Measurements from ENCODE around the gene BRSK2. TPM values are rescaled to one million over a fixed set of nuclear protein-coding genes. Genes with fewer than 3 reads are reported as not detected.

Gene BRSK2
- total and polyA plus RNA-seq, 4 donors: 0.35 to 0.56 (median 0.52) TPM

DNA sequence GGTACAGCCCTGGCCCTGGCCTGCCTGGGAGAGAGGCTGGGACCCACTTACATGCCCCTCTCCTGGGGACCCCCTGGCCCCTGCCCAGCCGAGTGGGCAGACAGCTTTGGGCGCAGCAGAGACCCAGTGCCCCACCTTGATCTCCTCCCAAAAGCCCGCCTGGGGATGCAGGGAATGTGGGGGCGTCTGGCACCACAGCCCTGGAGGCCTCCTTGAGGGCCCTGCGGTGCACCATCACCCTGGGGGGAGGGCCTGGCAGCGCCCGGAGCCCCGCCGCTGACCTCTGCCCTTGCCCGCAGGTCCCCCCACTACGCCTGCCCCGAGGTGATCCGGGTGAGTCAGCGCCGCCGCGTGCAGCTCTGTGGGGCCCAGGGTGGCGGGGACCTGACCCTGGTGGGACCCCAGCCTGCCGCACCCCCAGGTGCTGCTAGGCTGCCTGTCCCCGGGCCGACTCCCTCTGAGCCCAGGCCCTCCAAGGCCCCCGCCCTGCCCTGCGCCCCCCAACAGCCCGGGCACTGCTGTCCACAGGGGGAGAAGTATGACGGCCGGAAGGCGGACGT is 53.2 kb downstream of the BRSK2 start:
- Histone ChIP-seq H3K4me3 (no peak overlapping the region), H3K27me3 (ENCODE audit: control insufficient read depth in 3 of 3, insufficient read depth in 3 of 3, low read length in 2 of 3) (peaks cover 0 to 7% (median 0%) of the 10 kb centered on the region in 3 donors), H3K36me3 (ENCODE audit: control insufficient read depth in 4 of 4, insufficient read depth in 4 of 4, low read length in 4 of 4) (no peaks in the 10 kb centered on the region), H3K27ac (ENCODE audit: low read depth in 1 of 2, low read length in 1 of 2) (no peak overlapping the region), H3K4me1 (ENCODE audit: control insufficient read depth in 5 of 5, insufficient read depth in 5 of 5, low read length in 5 of 5) (peaks cover 0 to 13% (median 0%) of the 10 kb centered on the region in 5 donors), H3K9ac (ENCODE audit: insufficient read depth in 1 of 2, low read length in 2 of 2) (no peak overlapping the region), H3K9me3 (ENCODE audit: control insufficient read depth in 4 of 4, insufficient read depth in 3 of 4, low read length in 3 of 4) (no peaks in the 10 kb centered on the region)
- DNase-seq: no peak
- TF ChIP-seq, protein P1, sequence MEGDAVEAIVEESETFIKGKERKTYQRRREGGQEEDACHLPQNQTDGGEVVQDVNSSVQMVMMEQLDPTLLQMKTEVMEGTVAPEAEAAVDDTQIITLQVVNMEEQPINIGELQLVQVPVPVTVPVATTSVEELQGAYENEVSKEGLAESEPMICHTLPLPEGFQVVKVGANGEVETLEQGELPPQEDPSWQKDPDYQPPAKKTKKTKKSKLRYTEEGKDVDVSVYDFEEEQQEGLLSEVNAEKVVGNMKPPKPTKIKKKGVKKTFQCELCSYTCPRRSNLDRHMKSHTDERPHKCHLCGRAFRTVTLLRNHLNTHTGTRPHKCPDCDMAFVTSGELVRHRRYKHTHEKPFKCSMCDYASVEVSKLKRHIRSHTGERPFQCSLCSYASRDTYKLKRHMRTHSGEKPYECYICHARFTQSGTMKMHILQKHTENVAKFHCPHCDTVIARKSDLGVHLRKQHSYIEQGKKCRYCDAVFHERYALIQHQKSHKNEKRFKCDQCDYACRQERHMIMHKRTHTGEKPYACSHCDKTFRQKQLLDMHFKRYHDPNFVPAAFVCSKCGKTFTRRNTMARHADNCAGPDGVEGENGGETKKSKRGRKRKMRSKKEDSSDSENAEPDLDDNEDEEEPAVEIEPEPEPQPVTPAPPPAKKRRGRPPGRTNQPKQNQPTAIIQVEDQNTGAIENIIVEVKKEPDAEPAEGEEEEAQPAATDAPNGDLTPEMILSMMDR (IDR thresholded peaks at IDR 0.05; ENCODE audit: control extremely low read depth, extremely low read depth): no peak
- WGBS, 2 donors: 78 to 84% methylated on average over 27 to 28 of the region's 28 CpGs
- ATAC-seq (ENCODE audit: insufficient read depth, low FRiP score): no peak

DNA sequence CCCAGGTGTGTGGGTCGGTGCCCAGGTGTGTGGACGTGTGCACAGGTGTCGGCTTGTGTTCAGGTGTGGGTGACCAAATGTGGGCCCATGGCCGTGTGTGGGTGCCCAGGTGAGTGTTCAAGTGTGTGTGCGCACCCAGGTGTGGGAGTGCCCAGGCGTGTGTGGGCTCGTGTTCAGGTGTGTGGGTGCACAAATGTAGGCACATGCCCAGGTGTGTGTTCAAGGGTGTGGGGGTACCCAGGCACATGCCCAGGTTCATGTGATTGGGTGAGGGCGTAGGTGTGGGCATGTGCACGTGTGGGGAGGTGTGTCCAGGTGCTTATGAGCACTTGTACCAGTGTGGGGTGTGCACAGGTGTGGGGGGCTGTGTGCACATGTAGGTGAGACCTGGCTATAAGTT is 54.0 kb downstream of the BRSK2 start:
- H3K36me3 ChIP-seq (ENCODE audit: control insufficient read depth in 4 of 4, insufficient read depth in 4 of 4, low read length in 4 of 4): no peaks in the 10 kb centered on the region
- TF ChIP-seq, protein P1 (IDR thresholded peaks at IDR 0.05; ENCODE audit: control extremely low read depth, extremely low read depth): no peak
- H3K9me3 ChIP-seq (ENCODE audit: control insufficient read depth in 4 of 4, insufficient read depth in 3 of 4, low read length in 3 of 4): no peaks in the 10 kb centered on the region
- H3K27ac ChIP-seq (ENCODE audit: low read depth in 1 of 2, low read length in 1 of 2): no peak overlapping the region
- no peak overlapping the region for H3K9ac ChIP-seq (ENCODE audit: insufficient read depth in 1 of 2, low read length in 2 of 2)
- no peak for ATAC-seq (ENCODE audit: insufficient read depth, low FRiP score)
- 75 to 85% methylated on average over 9 of the region's 9 CpGs for WGBS, 2 donors
- H3K27me3 ChIP-seq (ENCODE audit: control insufficient read depth in 3 of 3, insufficient read depth in 3 of 3, low read length in 2 of 3): peaks cover 0 to 7% (median 0%) of the 10 kb centered on the region in 3 donors
- no peak overlapping the region for H3K4me3 ChIP-seq
- H3K4me1 ChIP-seq (ENCODE audit: control insufficient read depth in 5 of 5, insufficient read depth in 5 of 5, low read length in 5 of 5): peaks cover 0 to 5% (median 0%) of the 10 kb centered on the region in 5 donors
- no peak for DNase-seq

DNA sequence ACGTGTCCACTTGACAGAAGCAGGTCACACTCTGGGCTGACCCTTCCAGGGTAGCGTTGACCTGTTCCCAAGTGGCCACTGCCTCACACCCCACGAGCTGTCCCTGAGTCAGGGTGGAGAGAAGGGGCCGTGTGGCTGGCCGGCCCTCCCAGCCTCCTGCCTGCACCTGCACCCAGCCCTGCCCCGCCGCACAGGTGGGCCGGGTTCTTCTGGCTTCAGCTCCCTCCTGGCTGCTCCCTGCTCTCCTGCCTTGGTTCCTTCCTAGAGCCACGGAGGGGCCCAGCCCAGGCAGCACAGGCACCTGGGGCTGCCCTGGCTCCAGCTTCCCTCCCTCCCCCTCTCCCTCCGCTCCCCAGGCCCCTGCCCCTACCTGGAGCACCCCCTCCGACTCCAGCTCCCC is 54.6 kb downstream of the BRSK2 start:
- no peak overlapping the region for H3K4me3 ChIP-seq
- no peak overlapping the region for H3K27ac ChIP-seq (ENCODE audit: low read depth in 1 of 2, low read length in 1 of 2)
- no peaks in the 10 kb centered on the region for H3K9me3 ChIP-seq (ENCODE audit: control insufficient read depth in 4 of 4, insufficient read depth in 3 of 4, low read length in 3 of 4)
- no peak overlapping the region for H3K9ac ChIP-seq (ENCODE audit: insufficient read depth in 1 of 2, low read length in 2 of 2)
- ATAC-seq (ENCODE audit: insufficient read depth, low FRiP score): no peak
- no peak for DNase-seq
- H3K27me3 ChIP-seq (ENCODE audit: control insufficient read depth in 3 of 3, insufficient read depth in 3 of 3, low read length in 2 of 3): peaks cover 0 to 9% (median 0%) of the 10 kb centered on the region in 3 donors
- WGBS, 2 donors: 54 to 82% methylated on average over 9 to 11 of the region's 11 CpGs
- no peaks in the 10 kb centered on the region for H3K36me3 ChIP-seq (ENCODE audit: control insufficient read depth in 4 of 4, insufficient read depth in 4 of 4, low read length in 4 of 4)
- no peaks in the 10 kb centered on the region for H3K4me1 ChIP-seq (ENCODE audit: control insufficient read depth in 5 of 5, insufficient read depth in 5 of 5, low read length in 5 of 5)
- TF ChIP-seq, protein P1 (IDR thresholded peaks at IDR 0.05; ENCODE audit: control extremely low read depth, extremely low read depth): no peak

All from lung (tissue), 12 donors.